Umbilical cord (tissue), 2 donors: ENCODE results near the gene CTDSPL. TPM values are rescaled to one million over a fixed set of nuclear protein-coding genes. Genes with fewer than 3 reads are reported as not detected.
"Not testable (repeated sequence)": the region's sequence is repeated elsewhere in the genome, so short reads cannot be mapped to it uniquely, and the experiment has no call there.

Experiments used
- DNase-seq: peaks from one replicate; pipeline ENCODE4 v3.0.0-alpha.2; 2015; ENCODE audit warnings: low spot score
- total RNA-seq: library from RNA; depleted of rRNA; stranded (reverse); fragments of >200 nt; gene quantifications from one replicate; pipeline ENCODE4 v1.2.3, GENCODE V29; 2014; ENCODE audit warnings: low replicate concordance; ENCODE audit not compliant: insufficient read depth

CTDSPL gene
- total RNA-seq, 1 donor from 2014 or later: 33.9 TPM

GRCh38 chr3:38033586-38033985, 171.9 kb downstream of the CTDSPL start:
- not testable (repeated sequence) for DNase-seq

Other genes with a start within 250 kb of the CTDSPL start
- 19.5 TPM for gene VILL, start 128.9 kb downstream of the CTDSPL start, total RNA-seq
- 31.1 TPM for gene PLCD1, start 167.8 kb downstream of the CTDSPL start, total RNA-seq
- gene DLEC1, start 177.3 kb downstream of the CTDSPL start, total RNA-seq: 0.24 TPM